Endothelial cell of umbilical vein (primary cell): Measurements from ENCODE around the gene EFCAB13.

Experiments used
- GATA2 ChIP-seq: IDR thresholded peaks from 2 replicates; pipeline ENCODE4 v1.7.0; 2011; ENCODE audit warnings: low read depth, mild to moderate bottlenecking, moderate library complexity, mixed read lengths, low read length; ENCODE audit not compliant: insufficient read length, insufficient read depth
- MAX ChIP-seq: IDR thresholded peaks from 2 replicates; pipeline ENCODE4 v1.6.1; 2011; ENCODE audit not compliant: insufficient read depth, insufficient read length
- MYC ChIP-seq: IDR thresholded peaks from one replicate; pipeline ENCODE4 v1.6.1; 2011; ENCODE audit warnings: mild to moderate bottlenecking, low read depth, low read length
- POLR2A ChIP-seq: IDR thresholded peaks from 2 replicates; pipeline ENCODE4 v1.6.1; 2012; ENCODE audit warnings: low read depth, mild to moderate bottlenecking, control low read depth, low read length
- POLR2AphosphoS5 ChIP-seq: IDR thresholded peaks from 2 replicates; pipeline ENCODE4 v1.6.1; 2012; ENCODE audit warnings: low read depth, mild to moderate bottlenecking, control low read depth, low read length, moderate library complexity; ENCODE audit not compliant: insufficient read depth
- TF ChIP-seq, protein P1 (sequence below), 2 donors: IDR thresholded peaks; 1 replicate in 1 of 2; 2 replicates in 1 of 2; pipeline ENCODE4 v1.5.1; 2011; ENCODE audit warnings: low read length in 2 of 2, mild to moderate bottlenecking in 2 of 2, moderate library complexity in 2 of 2, control low read depth in 1 of 2, inconsistent platforms in 1 of 2, low read depth in 1 of 2; ENCODE audit not compliant: insufficient read depth in 1 of 2; ENCODE audit errors: extremely low read depth in 1 of 2

- TF ChIP-seq, protein P1, sequence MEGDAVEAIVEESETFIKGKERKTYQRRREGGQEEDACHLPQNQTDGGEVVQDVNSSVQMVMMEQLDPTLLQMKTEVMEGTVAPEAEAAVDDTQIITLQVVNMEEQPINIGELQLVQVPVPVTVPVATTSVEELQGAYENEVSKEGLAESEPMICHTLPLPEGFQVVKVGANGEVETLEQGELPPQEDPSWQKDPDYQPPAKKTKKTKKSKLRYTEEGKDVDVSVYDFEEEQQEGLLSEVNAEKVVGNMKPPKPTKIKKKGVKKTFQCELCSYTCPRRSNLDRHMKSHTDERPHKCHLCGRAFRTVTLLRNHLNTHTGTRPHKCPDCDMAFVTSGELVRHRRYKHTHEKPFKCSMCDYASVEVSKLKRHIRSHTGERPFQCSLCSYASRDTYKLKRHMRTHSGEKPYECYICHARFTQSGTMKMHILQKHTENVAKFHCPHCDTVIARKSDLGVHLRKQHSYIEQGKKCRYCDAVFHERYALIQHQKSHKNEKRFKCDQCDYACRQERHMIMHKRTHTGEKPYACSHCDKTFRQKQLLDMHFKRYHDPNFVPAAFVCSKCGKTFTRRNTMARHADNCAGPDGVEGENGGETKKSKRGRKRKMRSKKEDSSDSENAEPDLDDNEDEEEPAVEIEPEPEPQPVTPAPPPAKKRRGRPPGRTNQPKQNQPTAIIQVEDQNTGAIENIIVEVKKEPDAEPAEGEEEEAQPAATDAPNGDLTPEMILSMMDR (IDR thresholded peaks at IDR 0.05; ENCODE audit: extremely low read depth in 1 of 2, insufficient read depth in 1 of 2, low read depth in 1 of 2, low read length in 2 of 2) = no peak
- TF ChIP-seq POLR2A = no peak
- TF ChIP-seq GATA2 = no peak
- TF ChIP-seq MAX = no peak
- no peak for TF ChIP-seq MYC
- no peak for TF ChIP-seq POLR2AphosphoS5
Measured at GRCh38 chr17:47404006-47404405, 80.3 kb downstream of the EFCAB13 start.
